ENCODE results near the gene NLRC3.
"Not testable (repeated sequence)": the region's sequence is repeated elsewhere in the genome, so short reads cannot be mapped to it uniquely, and the experiment has no call there.

Gene NLRC3

GRCh38 chr16:3530371-3530914 lies 46.8 kb downstream of the NLRC3 start:
- Histone ChIP-seq H3K9ac (ENCODE audit: low read length) (no peak overlapping the region), H3K14ac (ENCODE audit: low read length in 2 of 2) (no peak overlapping the region), H3K36me3 (ENCODE audit: control insufficient read depth in 1 of 2, insufficient read depth in 2 of 2, low read depth in 1 of 2, low read length in 2 of 2) (peaks cover 48 to 77% of the 10 kb centered on the region in 2 experiments), H3K4me1 (ENCODE audit: control insufficient read depth, insufficient read depth, low read depth, low read length) (no peaks in the 10 kb centered on the region), H4K91ac (ENCODE audit: low read length) (no peak overlapping the region), H4K8ac (ENCODE audit: low read length) (no peak overlapping the region), H3K18ac (ENCODE audit: low read depth in 1 of 2, low read length in 2 of 2) (no peak overlapping the region), H2BK5ac (ENCODE audit: low read depth, low read length, poor library complexity, severe bottlenecking) (no peak overlapping the region), H3K23ac (ENCODE audit: low read length in 2 of 2) (no peak overlapping the region), H3K4me3 (ENCODE audit: insufficient read depth in 1 of 2, low read depth in 1 of 2, low read length in 2 of 2) (no peak overlapping the region), H3K27ac (ENCODE audit: low read length, poor library complexity, severe bottlenecking) (no peak overlapping the region), H2AFZ (ENCODE audit: low read depth, low read length) (no peak overlapping the region), H3K27me3 (ENCODE audit: control insufficient read depth in 1 of 2, insufficient read depth in 1 of 2, low read length in 2 of 2) (no peaks in the 10 kb centered on the region), H2BK120ac (ENCODE audit: low read depth, low read length) (no peak overlapping the region), H3K4ac (ENCODE audit: low read depth in 1 of 2, low read length in 2 of 2) (no peak overlapping the region), H2BK15ac (ENCODE audit: low read depth, poor library complexity, severe bottlenecking) (no peak overlapping the region), H3K4me2 (ENCODE audit: low read length, poor library complexity, severe bottlenecking) (no peak overlapping the region), H2AK5ac (ENCODE audit: low read length, severe bottlenecking) (no peak overlapping the region), H3K79me1 (replicated peaks; ENCODE audit: low read length, poor library complexity, severe bottlenecking) (peaks cover 2% of the 10 kb centered on the region), H3K9me3 (ENCODE audit: control insufficient read depth, low read length) (no peaks in the 10 kb centered on the region), H2BK12ac (ENCODE audit: low read length in 2 of 2) (no peak overlapping the region)
- WGBS: 95% methylated on average over 10 of the region's 12 CpGs
- DNase-seq: no peak

DNA sequence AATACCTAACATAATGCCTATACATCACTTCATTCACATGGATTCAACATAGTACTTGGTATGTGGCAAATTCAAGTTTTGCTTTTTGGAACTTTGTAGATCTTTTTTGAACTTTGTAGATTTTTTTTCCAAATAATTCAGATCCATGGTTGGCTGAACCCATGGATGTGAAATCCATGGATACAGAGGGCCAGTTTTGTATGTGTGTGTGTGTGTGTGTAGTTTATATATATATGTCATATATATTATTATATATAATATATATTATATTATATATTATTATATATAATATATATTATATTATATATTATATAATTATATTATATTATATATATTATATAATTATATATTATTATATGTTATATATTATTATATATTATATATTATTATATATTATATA lies 48.0 kb downstream of the NLRC3 start:
- Histone ChIP-seq H2AFZ (ENCODE audit: low read depth, low read length) (no peak overlapping the region), H3K4me3 (ENCODE audit: insufficient read depth in 1 of 2, low read depth in 1 of 2, low read length in 2 of 2) (no peak overlapping the region), H2BK15ac (ENCODE audit: low read depth, poor library complexity, severe bottlenecking) (no peak overlapping the region), H3K14ac (ENCODE audit: low read length in 2 of 2) (no peak overlapping the region), H3K4me2 (ENCODE audit: low read length, poor library complexity, severe bottlenecking) (no peak overlapping the region), H3K4ac (ENCODE audit: low read depth in 1 of 2, low read length in 2 of 2) (no peak overlapping the region), H3K27me3 (ENCODE audit: control insufficient read depth in 1 of 2, insufficient read depth in 1 of 2, low read length in 2 of 2) (no peaks in the 10 kb centered on the region), H2BK12ac (ENCODE audit: low read length in 2 of 2) (no peak overlapping the region), H3K4me1 (ENCODE audit: control insufficient read depth, insufficient read depth, low read depth, low read length) (no peaks in the 10 kb centered on the region), H3K27ac (ENCODE audit: low read length, poor library complexity, severe bottlenecking) (no peak overlapping the region), H3K9ac (ENCODE audit: low read length) (no peak overlapping the region), H3K18ac (ENCODE audit: low read depth in 1 of 2, low read length in 2 of 2) (no peak overlapping the region), H4K91ac (ENCODE audit: low read length) (no peak overlapping the region), H3K36me3 (ENCODE audit: control insufficient read depth in 1 of 2, insufficient read depth in 2 of 2, low read depth in 1 of 2, low read length in 2 of 2) (peaks cover 41 to 78% of the 10 kb centered on the region in 2 experiments), H4K8ac (ENCODE audit: low read length) (no peak overlapping the region), H3K79me1 (replicated peaks; ENCODE audit: low read length, poor library complexity, severe bottlenecking) (peaks cover 2% of the 10 kb centered on the region), H2BK5ac (ENCODE audit: low read depth, low read length, poor library complexity, severe bottlenecking) (no peak overlapping the region), H3K23ac (ENCODE audit: low read length in 2 of 2) (no peak overlapping the region), H2BK120ac (ENCODE audit: low read depth, low read length) (no peak overlapping the region), H2AK5ac (ENCODE audit: low read length, severe bottlenecking) (no peak overlapping the region), H3K9me3 (ENCODE audit: control insufficient read depth, low read length) (no peaks in the 10 kb centered on the region)
- no peak for DNase-seq

DNA sequence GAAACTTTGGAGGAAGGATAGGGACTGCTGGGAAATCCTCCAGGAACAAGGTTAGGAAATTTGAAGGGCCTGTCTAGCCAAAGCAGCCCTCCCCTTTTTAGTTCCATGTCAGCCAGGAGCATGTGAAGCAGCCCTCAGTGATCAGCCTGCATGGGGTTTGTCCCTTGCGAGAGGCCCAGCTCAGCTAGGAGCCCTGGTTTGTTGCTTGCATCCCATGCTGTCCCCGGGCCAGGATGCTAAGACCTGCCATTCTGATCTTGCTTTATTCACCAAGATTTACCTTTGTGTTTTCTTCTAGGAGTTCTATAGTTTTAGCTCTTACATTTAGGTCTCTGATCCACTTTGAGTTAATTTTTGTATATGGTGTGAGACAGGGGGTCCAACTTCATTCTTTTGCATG lies 48.8 kb downstream of the NLRC3 start:
- WGBS: 100% methylated on average over 1 of the region's 2 CpGs

DNA sequence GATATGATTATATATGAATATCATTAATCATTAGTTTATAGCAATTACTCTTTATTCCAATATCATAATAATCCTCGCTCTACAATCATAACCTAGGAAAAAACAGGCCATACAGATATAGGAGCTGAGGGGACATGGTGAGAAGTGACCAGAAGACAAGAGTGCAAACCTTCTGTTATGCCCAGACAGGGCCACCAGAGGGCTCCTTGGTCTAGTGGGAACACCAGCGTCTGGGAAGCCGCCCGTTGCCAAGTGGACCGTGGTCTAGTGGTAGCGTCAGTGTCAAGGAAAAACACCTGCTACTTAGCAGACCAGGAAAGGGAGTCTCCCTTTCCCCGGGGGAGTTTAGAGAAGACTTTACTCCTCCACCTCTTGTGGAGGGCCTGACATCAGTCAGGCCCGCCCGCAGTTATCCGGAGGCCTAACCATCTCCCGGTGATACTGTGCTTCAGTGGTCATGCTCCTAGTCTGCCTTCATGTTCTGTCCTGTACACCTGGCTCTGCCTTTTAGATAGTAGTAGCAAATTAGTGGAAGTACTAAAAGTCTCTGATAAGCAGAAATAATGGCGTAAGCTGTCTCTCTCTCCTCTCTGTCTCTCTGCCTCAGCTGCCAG lies 49.9 kb downstream of the NLRC3 start:
- not testable (repeated sequence) for H4K8ac ChIP-seq (ENCODE audit: low read length); H2AFZ ChIP-seq (ENCODE audit: low read depth, low read length); H3K23ac ChIP-seq (ENCODE audit: low read length in 2 of 2); H3K18ac ChIP-seq (ENCODE audit: low read depth in 1 of 2, low read length in 2 of 2); H3K4me3 ChIP-seq (ENCODE audit: insufficient read depth in 1 of 2, low read depth in 1 of 2, low read length in 2 of 2); H2BK5ac ChIP-seq (ENCODE audit: low read depth, low read length, poor library complexity, severe bottlenecking); H3K4me1 ChIP-seq (ENCODE audit: control insufficient read depth, insufficient read depth, low read depth, low read length); H3K27me3 ChIP-seq (ENCODE audit: control insufficient read depth in 1 of 2, insufficient read depth in 1 of 2, low read length in 2 of 2); H2AK5ac ChIP-seq (ENCODE audit: low read length, severe bottlenecking); H3K9me3 ChIP-seq (ENCODE audit: control insufficient read depth, low read length); H3K4ac ChIP-seq (ENCODE audit: low read depth in 1 of 2, low read length in 2 of 2); H2BK15ac ChIP-seq (ENCODE audit: low read depth, poor library complexity, severe bottlenecking); H3K27ac ChIP-seq (ENCODE audit: low read length, poor library complexity, severe bottlenecking); H3K4me2 ChIP-seq (ENCODE audit: low read length, poor library complexity, severe bottlenecking); H2BK12ac ChIP-seq (ENCODE audit: low read length in 2 of 2); H3K9ac ChIP-seq (ENCODE audit: low read length); H3K14ac ChIP-seq (ENCODE audit: low read length in 2 of 2); H3K79me1 ChIP-seq (replicated peaks; ENCODE audit: low read length, poor library complexity, severe bottlenecking); H4K91ac ChIP-seq (ENCODE audit: low read length); H2BK120ac ChIP-seq (ENCODE audit: low read depth, low read length)
- H3K36me3 ChIP-seq (ENCODE audit: control insufficient read depth in 1 of 2, insufficient read depth in 2 of 2, low read depth in 1 of 2, low read length in 2 of 2): peaks cover 32 to 77% of the 10 kb centered on the region in 2 experiments
- peak; percentile 67 for DNase-seq
- WGBS: 73% methylated on average over 12 of the region's 12 CpGs

More for the DNA sequence above, 48.8 kb downstream of the NLRC3 start:
- H3K4me2 ChIP-seq (ENCODE audit: low read length, poor library complexity, severe bottlenecking): no peak overlapping the region
- H3K9me3 ChIP-seq (ENCODE audit: control insufficient read depth, low read length): no peaks in the 10 kb centered on the region
- H3K27me3 ChIP-seq (ENCODE audit: control insufficient read depth in 1 of 2, insufficient read depth in 1 of 2, low read length in 2 of 2): no peaks in the 10 kb centered on the region
- H3K14ac ChIP-seq (ENCODE audit: low read length in 2 of 2): no peak overlapping the region
- no peak overlapping the region for H2BK12ac ChIP-seq (ENCODE audit: low read length in 2 of 2)
- H3K18ac ChIP-seq (ENCODE audit: low read depth in 1 of 2, low read length in 2 of 2): no peak overlapping the region
- no peak overlapping the region for H2BK15ac ChIP-seq (ENCODE audit: low read depth, poor library complexity, severe bottlenecking)
- H4K91ac ChIP-seq (ENCODE audit: low read length): no peak overlapping the region
- H3K4ac ChIP-seq (ENCODE audit: low read depth in 1 of 2, low read length in 2 of 2): no peak overlapping the region
- no peak overlapping the region for H2AFZ ChIP-seq (ENCODE audit: low read depth, low read length)
- H3K23ac ChIP-seq (ENCODE audit: low read length in 2 of 2): no peak overlapping the region
- no peak overlapping the region for H2AK5ac ChIP-seq (ENCODE audit: low read length, severe bottlenecking)
- H3K4me1 ChIP-seq (ENCODE audit: control insufficient read depth, insufficient read depth, low read depth, low read length): no peaks in the 10 kb centered on the region
- no peak overlapping the region for H2BK5ac ChIP-seq (ENCODE audit: low read depth, low read length, poor library complexity, severe bottlenecking)
- peaks cover 2% of the 10 kb centered on the region for H3K79me1 ChIP-seq (replicated peaks; ENCODE audit: low read length, poor library complexity, severe bottlenecking)
- H4K8ac ChIP-seq (ENCODE audit: low read length): no peak overlapping the region
- H3K36me3 ChIP-seq (ENCODE audit: control insufficient read depth in 1 of 2, insufficient read depth in 2 of 2, low read depth in 1 of 2, low read length in 2 of 2): peaks cover 41 to 78% of the 10 kb centered on the region in 2 experiments
- no peak for DNase-seq
- no peak overlapping the region for H3K9ac ChIP-seq (ENCODE audit: low read length)
- no peak overlapping the region for H2BK120ac ChIP-seq (ENCODE audit: low read depth, low read length)
- H3K27ac ChIP-seq (ENCODE audit: low read length, poor library complexity, severe bottlenecking): no peak overlapping the region
- no peak overlapping the region for H3K4me3 ChIP-seq (ENCODE audit: insufficient read depth in 1 of 2, low read depth in 1 of 2, low read length in 2 of 2)

Measured in mesenchymal stem cell (in vitro differentiated cells and primary cell).